K562 (cell line): ENCODE data around the gene SLC25A18.

Source experiments
- CEBPB ChIP-seq: fragments of 450-650 bp; IDR thresholded peaks from 2 replicates; pipeline ENCODE4 v1.6.1; 2016; ENCODE audit warnings: missing genetic modification characterization, missing compliant biosample characterization
- DDX20 ChIP-seq: fragments of 450-650 bp; IDR thresholded peaks from 2 replicates; pipeline ENCODE4 v1.6.1; 2016; ENCODE audit warnings: missing genetic modification characterization, low read depth, mild to moderate bottlenecking, missing compliant biosample characterization, moderate library complexity
- NR2C2 ChIP-seq, 2 experiments: fragments of 200-800 bp in 1 of 2; sonication (Bioruptor generic) in 1 of 2; sonication (generic) in 1 of 2; formaldehyde crosslinking in 1 of 2; IDR thresholded peaks; 2 replicates each; pipeline versions ENCODE4 v1.6.1 to v1.8.0; 2016 to 2022; ENCODE audit warnings: mild to moderate bottlenecking in 1 of 2, missing compliant biosample characterization in 1 of 2, missing genetic modification characterization in 1 of 2, missing genetic modification reagents in 1 of 2
- POLR2A ChIP-seq: fragments of 450-650 bp; conservative IDR thresholded peaks from 2 replicates; pipeline ENCODE4 v1.6.1; 2016
- RFX5 ChIP-seq: IDR thresholded peaks from 2 replicates; pipeline ENCODE4 v1.6.1; 2011; ENCODE audit warnings: low read depth, mild to moderate bottlenecking, improper control_type of control experiment, low read length
- TCF7L2 ChIP-seq: fragments of 150-350 bp; IDR thresholded peaks from 2 replicates; pipeline ENCODE4 v1.6.1; 2016; ENCODE audit warnings: low read depth, mild to moderate bottlenecking, low read length, moderate library complexity
- ZNF175 ChIP-seq: fragments of 200-800 bp; sonication (Bioruptor generic); IDR thresholded peaks from 2 replicates; pipeline ENCODE4 v1.6.1; 2016; ENCODE audit warnings: low read depth, mild to moderate bottlenecking, missing genetic modification characterization, missing compliant biosample characterization
- ZZZ3 ChIP-seq: fragments of 450-650 bp; IDR thresholded peaks from 2 replicates; pipeline ENCODE4 v1.6.1; 2016; ENCODE audit warnings: antibody characterized with exemption, mild to moderate bottlenecking, moderate library complexity
- TF ChIP-seq, protein P1 (sequence below), 3 experiments: IDR thresholded peaks in 2 of 3; conservative IDR thresholded peaks in 1 of 3; 2 replicates each; pipeline ENCODE4 v1.5.1; 2011 to 2012; ENCODE audit warnings: low read length in 3 of 3, mild to moderate bottlenecking in 3 of 3, control low read depth in 2 of 3, improper control_type of control experiment in 1 of 3, inconsistent platforms in 1 of 3, low read depth in 1 of 3, mixed read lengths in 1 of 3, moderate library complexity in 1 of 3; ENCODE audit not compliant: insufficient read depth in 2 of 3

DNA sequence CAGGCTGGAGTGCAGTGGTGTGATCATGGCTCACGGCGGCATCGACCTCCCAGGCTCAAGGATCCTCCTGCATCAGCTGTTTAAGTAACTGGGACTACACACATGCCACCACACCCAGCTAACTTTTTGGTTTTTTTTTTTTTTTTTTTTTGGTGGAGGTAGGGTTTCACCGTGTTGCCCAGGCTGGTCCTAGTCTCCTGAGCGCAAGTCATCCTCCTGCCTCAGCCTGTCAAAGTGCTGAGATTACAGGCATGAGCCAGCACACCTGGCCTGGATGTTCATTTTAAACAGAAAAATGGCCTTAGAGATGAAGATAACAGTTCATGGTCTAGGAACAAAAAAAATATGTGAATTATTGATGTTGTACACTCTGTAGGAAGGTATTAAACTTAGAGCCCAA, 13.6 kb upstream of the SLC25A18 start:
- no peak for TF ChIP-seq CEBPB (tag)
- no peak for TF ChIP-seq ZZZ3
- TF ChIP-seq RFX5 = no peak
- no peak for TF ChIP-seq POLR2A
- TF ChIP-seq TCF7L2 = no peak
- TF ChIP-seq ZNF175 = no peak
- no peak for TF ChIP-seq DDX20 (tag)
- TF ChIP-seq, protein P1, sequence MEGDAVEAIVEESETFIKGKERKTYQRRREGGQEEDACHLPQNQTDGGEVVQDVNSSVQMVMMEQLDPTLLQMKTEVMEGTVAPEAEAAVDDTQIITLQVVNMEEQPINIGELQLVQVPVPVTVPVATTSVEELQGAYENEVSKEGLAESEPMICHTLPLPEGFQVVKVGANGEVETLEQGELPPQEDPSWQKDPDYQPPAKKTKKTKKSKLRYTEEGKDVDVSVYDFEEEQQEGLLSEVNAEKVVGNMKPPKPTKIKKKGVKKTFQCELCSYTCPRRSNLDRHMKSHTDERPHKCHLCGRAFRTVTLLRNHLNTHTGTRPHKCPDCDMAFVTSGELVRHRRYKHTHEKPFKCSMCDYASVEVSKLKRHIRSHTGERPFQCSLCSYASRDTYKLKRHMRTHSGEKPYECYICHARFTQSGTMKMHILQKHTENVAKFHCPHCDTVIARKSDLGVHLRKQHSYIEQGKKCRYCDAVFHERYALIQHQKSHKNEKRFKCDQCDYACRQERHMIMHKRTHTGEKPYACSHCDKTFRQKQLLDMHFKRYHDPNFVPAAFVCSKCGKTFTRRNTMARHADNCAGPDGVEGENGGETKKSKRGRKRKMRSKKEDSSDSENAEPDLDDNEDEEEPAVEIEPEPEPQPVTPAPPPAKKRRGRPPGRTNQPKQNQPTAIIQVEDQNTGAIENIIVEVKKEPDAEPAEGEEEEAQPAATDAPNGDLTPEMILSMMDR (IDR thresholded peaks at IDR 0.05 in 2 of 3, conservative IDR thresholded peaks at IDR 0.05 in 1 of 3; ENCODE audit: insufficient read depth in 2 of 3, low read depth in 1 of 3, low read length in 3 of 3) = no peak
- no peak for TF ChIP-seq NR2C2 (CRISPR knock-in tag; IDR thresholded peaks at IDR 0.05)
- TF ChIP-seq NR2C2 (tag; IDR thresholded peaks at IDR 0.05) = no peak
